Lower lobe of right lung (tissue), 2 donors: ENCODE data around the gene FBXO45. TPM values are rescaled to one million over a fixed set of nuclear protein-coding genes. Genes with fewer than 3 reads are reported as not detected.
"Not testable (repeated sequence)": the region's sequence is repeated elsewhere in the genome, so short reads cannot be mapped to it uniquely, and the experiment has no call there.

Source experiments
- ATAC-seq, 2 donors: fragments of 200-7000 bp; cut with Tn5 transposase; one replicate each; pipeline ENCODE4 v1.9.1; 2020 to 2022; ENCODE audit warnings: mild to moderate bottlenecking in 2 of 2, moderate library complexity in 2 of 2
- DNase-seq: peaks from one replicate; pipeline ENCODE4 v3.0.0-alpha.2; 2020
- H3K27ac ChIP-seq: fragments of 200-600 bp; one replicate; pipeline ENCODE4 v1.8.0; 2022
- H3K27me3 ChIP-seq: fragments of 200-600 bp; one replicate; pipeline ENCODE4 v1.8.0; 2022; ENCODE audit warnings: low read depth
- H3K36me3 ChIP-seq: fragments of 200-600 bp; one replicate; pipeline ENCODE4 v1.8.0; 2022; ENCODE audit warnings: mild to moderate bottlenecking
- H3K4me1 ChIP-seq: fragments of 200-600 bp; one replicate; pipeline ENCODE4 v1.8.0; 2022
- H3K4me3 ChIP-seq: fragments of 200-600 bp; one replicate; pipeline ENCODE4 v1.8.0; 2022; ENCODE audit warnings: mild to moderate bottlenecking
- H3K9me3 ChIP-seq: fragments of 200-600 bp; one replicate; pipeline ENCODE4 v1.8.0; 2022
- intact Hi-C: fragments of 100-400 bp; cut with DNase I; formaldehyde crosslinking; loops from one replicate; pipeline ENCODE4 v1.11.0; 2022
- total RNA-seq: library from RNA; stranded (reverse); fragmentation: NEBNext Ultra II Directional; extraction: Animal tissue kit (Norgen Biotek cat#: 25700); gene quantifications from one replicate; pipeline ENCODE4 v1.2.1, GENCODE V29; 2021
- TF ChIP-seq, protein P1 (sequence below): fragments of 200-600 bp; IDR thresholded peaks from one replicate; pipeline ENCODE4 v1.8.0; 2022; ENCODE audit warnings: antibody characterized with exemption, mild to moderate bottlenecking
- donor health status: DM: no; HTN: yes; CAD: no; lungs with severe emphysema.

Gene FBXO45
- total RNA-seq, 1 donor from 2014 or later = 7.3 TPM

- no peaks in the 10 kb centered on the region for H3K9me3 ChIP-seq
- H3K36me3 ChIP-seq = no peaks in the 10 kb centered on the region
- H3K4me3 ChIP-seq = no peak overlapping the region
- H3K4me1 ChIP-seq = no peaks in the 10 kb centered on the region
- ATAC-seq (no peak), DNase-seq (no peak)
- TF ChIP-seq, protein P1, sequence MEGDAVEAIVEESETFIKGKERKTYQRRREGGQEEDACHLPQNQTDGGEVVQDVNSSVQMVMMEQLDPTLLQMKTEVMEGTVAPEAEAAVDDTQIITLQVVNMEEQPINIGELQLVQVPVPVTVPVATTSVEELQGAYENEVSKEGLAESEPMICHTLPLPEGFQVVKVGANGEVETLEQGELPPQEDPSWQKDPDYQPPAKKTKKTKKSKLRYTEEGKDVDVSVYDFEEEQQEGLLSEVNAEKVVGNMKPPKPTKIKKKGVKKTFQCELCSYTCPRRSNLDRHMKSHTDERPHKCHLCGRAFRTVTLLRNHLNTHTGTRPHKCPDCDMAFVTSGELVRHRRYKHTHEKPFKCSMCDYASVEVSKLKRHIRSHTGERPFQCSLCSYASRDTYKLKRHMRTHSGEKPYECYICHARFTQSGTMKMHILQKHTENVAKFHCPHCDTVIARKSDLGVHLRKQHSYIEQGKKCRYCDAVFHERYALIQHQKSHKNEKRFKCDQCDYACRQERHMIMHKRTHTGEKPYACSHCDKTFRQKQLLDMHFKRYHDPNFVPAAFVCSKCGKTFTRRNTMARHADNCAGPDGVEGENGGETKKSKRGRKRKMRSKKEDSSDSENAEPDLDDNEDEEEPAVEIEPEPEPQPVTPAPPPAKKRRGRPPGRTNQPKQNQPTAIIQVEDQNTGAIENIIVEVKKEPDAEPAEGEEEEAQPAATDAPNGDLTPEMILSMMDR = peak; percentile 55
- intact Hi-C loops = no loop called here
- no peaks in the 10 kb centered on the region for H3K27me3 ChIP-seq
- no peak overlapping the region for H3K27ac ChIP-seq
Measured at GRCh38 chr3:196537319-196537984, 31.0 kb upstream of the FBXO45 start.

GRCh38 chr3:196541684-196542445, 26.6 kb upstream of the FBXO45 start:
- Histone ChIP-seq H3K9me3 (no peaks in the 10 kb centered on the region), H3K27me3 (no peaks in the 10 kb centered on the region), H3K4me1 (no peaks in the 10 kb centered on the region), H3K36me3 (no peaks in the 10 kb centered on the region), H3K27ac (no peak overlapping the region), H3K4me3 (no peak overlapping the region)
- TF ChIP-seq, protein P1 = no peak
- no peak for DNase-seq
- intact Hi-C loops = no loop called here
- ATAC-seq = no peak

- TF ChIP-seq, protein P1 = no peak
- no peaks in the 10 kb centered on the region for H3K36me3 ChIP-seq
- intact Hi-C loops = no loop called here
- ATAC-seq (no peak), DNase-seq (no peak)
- H3K4me1 ChIP-seq = no peaks in the 10 kb centered on the region
- H3K27me3 ChIP-seq = no peaks in the 10 kb centered on the region
- H3K27ac ChIP-seq = no peak overlapping the region
- H3K4me3 ChIP-seq = no peak overlapping the region
- H3K9me3 ChIP-seq = no peaks in the 10 kb centered on the region
Measured at GRCh38 chr3:196544491-196544992, 23.9 kb upstream of the FBXO45 start.

GRCh38 chr3:196546537-196546936, 21.9 kb upstream of the FBXO45 start:
- no peaks in the 10 kb centered on the region for H3K27me3 ChIP-seq
- H3K36me3 ChIP-seq = no peaks in the 10 kb centered on the region
- DNase-seq = no peak
- H3K4me3 ChIP-seq = no peak overlapping the region
- H3K27ac ChIP-seq = no peak overlapping the region
- no peaks in the 10 kb centered on the region for H3K9me3 ChIP-seq
- TF ChIP-seq, protein P1 = no peak
- intact Hi-C loops = no loop called here
- H3K4me1 ChIP-seq = no peaks in the 10 kb centered on the region
- peak; percentile 57 to 60 for ATAC-seq

DNA sequence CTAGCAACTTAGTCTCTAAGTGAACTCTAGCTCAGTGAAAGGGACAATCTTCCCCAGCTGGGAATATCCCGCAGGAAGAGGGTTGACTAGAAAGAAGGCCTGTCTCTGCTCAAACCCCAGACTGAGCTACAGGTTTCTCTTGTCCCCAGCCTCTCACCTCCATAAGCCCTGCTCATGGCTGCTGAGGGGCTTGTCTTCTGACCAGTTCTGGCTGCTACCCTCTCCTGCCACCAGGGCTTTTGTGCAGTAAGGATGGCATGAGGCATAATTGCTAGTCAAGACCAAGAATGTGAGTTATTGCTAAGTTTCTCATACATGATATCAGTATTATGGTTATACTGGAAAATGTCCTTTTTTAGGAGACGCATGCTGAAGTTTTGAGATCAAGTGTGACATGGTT, 21.4 kb upstream of the FBXO45 start:
- no peaks in the 10 kb centered on the region for H3K9me3 ChIP-seq
- intact Hi-C loops = no loop called here
- no peaks in the 10 kb centered on the region for H3K4me1 ChIP-seq
- H3K27ac ChIP-seq = no peak overlapping the region
- no peaks in the 10 kb centered on the region for H3K27me3 ChIP-seq
- DNase-seq = no peak
- no peak overlapping the region for H3K4me3 ChIP-seq
- no peak for ATAC-seq
- no peaks in the 10 kb centered on the region for H3K36me3 ChIP-seq
- TF ChIP-seq, protein P1 = no peak

GRCh38 chr3:196549312-196549711, 19.1 kb upstream of the FBXO45 start:
- ATAC-seq, intact Hi-C loops, H3K4me3 ChIP-seq: not testable (repeated sequence)

DNA sequence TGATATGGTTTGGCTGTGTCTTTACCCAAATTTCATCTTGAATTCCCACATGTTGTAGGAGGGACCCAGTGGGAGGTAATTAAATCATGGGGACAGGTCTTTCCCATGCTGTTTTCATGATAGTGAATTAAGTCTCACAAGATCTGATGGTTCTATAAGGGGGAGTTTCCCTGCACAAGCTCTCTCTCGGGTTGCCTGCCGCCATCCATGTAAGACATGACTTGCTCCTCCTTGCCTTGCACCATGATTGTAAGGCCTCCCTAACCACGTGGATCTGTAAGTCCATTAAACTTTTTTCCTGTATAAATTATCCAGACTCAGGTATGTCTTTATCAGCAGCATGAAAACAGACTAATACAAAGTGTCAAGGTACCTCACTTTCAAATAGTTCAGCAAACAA, 18.3 kb upstream of the FBXO45 start:
- ATAC-seq, H3K27ac ChIP-seq, H3K9me3 ChIP-seq, H3K4me3 ChIP-seq, H3K4me1 ChIP-seq, H3K36me3 ChIP-seq, DNase-seq, intact Hi-C loops, H3K27me3 ChIP-seq: not testable (repeated sequence)

More at GRCh38 chr3:196549312-196549711, 19.1 kb upstream of the FBXO45 start:
- H3K9me3 ChIP-seq, H3K27ac ChIP-seq, H3K4me1 ChIP-seq, DNase-seq, H3K36me3 ChIP-seq, H3K27me3 ChIP-seq: not testable (repeated sequence)
